A549 (cell line): ENCODE measurements around the gene SCAMP3. TPM values are rescaled to one million over a fixed set of nuclear protein-coding genes. Genes with fewer than 3 reads are reported as not detected.
"Not testable (repeated sequence)": the region's sequence is repeated elsewhere in the genome, so short reads cannot be mapped to it uniquely, and the experiment has no call there.

ENCODE experiments used
- ATAC-seq, 2 experiments: fragments of 200-7000 bp in 1 of 2; fragments of >200 bp in 1 of 2; cut with Nextera tagmentation in 1 of 2; cut with Tn5 transposase in 1 of 2; 3 replicates each; pipeline versions ENCODE4 v1.8.0 to v1.9.1; 2018 to 2020; ENCODE audit warnings: mild to moderate bottlenecking in 1 of 2, moderate library complexity in 1 of 2
- CTCF ChIA-PET: fragments of 300-600 bp; sonication (Branson Sonifier 250); formaldehyde crosslinking; extraction: SDS; loops from one replicate; lab custom pipeline; 2021; ENCODE audit warnings: antibody characterized with exemption, inconsistent platforms; lab: Yijun Ruan, JAX
- POLR2A ChIA-PET: fragments of 350-600 bp; formaldehyde crosslinking; extraction: SDS; loops from one replicate; lab custom pipeline; 2021; ENCODE audit warnings: antibody characterized with exemption, inconsistent platforms; lab: Yijun Ruan, JAX
- DNase-seq, 2 experiments: peaks; one replicate each; pipeline versions ENCODE4 v3.0.0 to v3.0.0-alpha.2; 2011 to 2016; ENCODE audit warnings: low read depth in 1 of 2, low spot score in 1 of 2
- FAIRE-seq: peaks from 2 replicates; lab custom pipeline; 2011; peaks lifted over from hg19 to GRCh38; lab: Jason Lieb, UNC
- H3K27ac ChIP-seq, 2 experiments: fragments of >200 bp; sonication (Bioruptor Twin); formaldehyde crosslinking; 3 replicates each; pipeline ENCODE4 v1.5.1; 2016 to 2017
- H3K4me1 ChIP-seq: fragments of >200 bp; sonication (Bioruptor Twin); formaldehyde crosslinking; 3 replicates; pipeline ENCODE4 v1.6.1; 2016
- H3K4me2 ChIP-seq: fragments of >200 bp; sonication (Bioruptor Twin); formaldehyde crosslinking; 3 replicates; pipeline ENCODE4 v1.6.1; 2016
- H3K4me3 ChIP-seq: fragments of >200 bp; sonication (Bioruptor Twin); formaldehyde crosslinking; 3 replicates; pipeline ENCODE4 v1.5.1; 2016
- H3K9me3 ChIP-seq: fragments of >200 bp; sonication (Bioruptor Twin); formaldehyde crosslinking; 3 replicates; pipeline ENCODE4 v1.6.1; 2016
- NPAS2 ChIP-seq: fragments of 250-450 bp; sonication (Bioruptor Pico); IDR thresholded peaks from 2 replicates; pipeline ENCODE4 v1.8.0; 2022; ENCODE audit warnings: mild to moderate bottlenecking, moderate library complexity, borderline replicate concordance
- RFX5 ChIP-seq: fragments of 450-650 bp; IDR thresholded peaks from 2 replicates; pipeline ENCODE4 v1.7.1; 2014; ENCODE audit warnings: antibody characterized with exemption, mild to moderate bottlenecking, moderate library complexity
- WGBS: methylation state at CpG from one replicate; pipeline ENCODE4 v1.1.6; 2017; ENCODE audit errors: missing lambda C conversion rate; 5-methylcytosine and 5-hydroxymethylcytosine counted together
- polyA plus RNA-seq, 4 experiments: library from polyadenylated mRNA; depleted of rRNA in 3 of 4; stranded (reverse); fragments of >200 nt; fragmentation: RNase III in 1 of 4; extraction: RNeasy Plus Mini Kit Qiagen cat#74134 plus additional on column Dnase treatment in 1 of 4; gene quantifications; 2 replicates in 3 of 4; 3 replicates in 1 of 4; pipeline ENCODE4 v1.2.3, GENCODE V29; 2011 to 2017
- TF ChIP-seq, protein P1 (sequence below): fragments of 450-650 bp; IDR thresholded peaks from 2 replicates; pipeline ENCODE4 v1.6.1; 2014; ENCODE audit warnings: antibody characterized with exemption
- TF ChIP-seq, protein P2 (sequence below): IDR thresholded peaks from 2 replicates; pipeline ENCODE4 v1.6.1; 2012; ENCODE audit warnings: low read depth, borderline replicate concordance

The SCAMP3 gene
- polyA plus RNA-seq, 2 of the 4 experiments (the other 2 are of a cell fraction), result 75.9 to 135 TPM

DNA sequence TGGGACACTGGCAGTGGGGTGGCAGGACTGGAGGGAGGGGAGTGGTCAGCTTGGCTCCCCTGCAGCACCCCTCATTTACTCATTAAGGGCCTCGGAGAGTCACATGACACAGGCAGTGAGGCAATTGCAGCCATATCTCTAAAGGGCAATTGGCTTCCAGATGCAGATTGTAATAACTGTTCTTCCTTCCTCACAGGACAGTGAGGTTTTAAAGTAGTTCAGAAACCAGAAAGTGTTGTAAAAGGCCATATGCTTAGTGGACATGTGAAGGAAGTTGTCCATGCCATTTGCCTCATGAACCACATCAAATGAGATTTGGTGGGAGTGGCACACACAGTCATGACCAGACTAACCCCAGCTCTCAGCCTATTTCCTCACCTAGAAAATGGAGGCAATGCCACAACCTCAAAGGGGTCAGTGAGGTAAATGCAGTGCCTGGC, 42.5 kb downstream of the SCAMP3 start:
- DNase-seq, result no peak
- peaks cover 21% of the 10 kb centered on the region for H3K4me1 ChIP-seq
- ChIA-PET POLR2A (no interaction called here), CTCF (interaction anchor here (1.2 to 4.2 kb wide), 4 partner anchors 12 to 31 kb away, joined by 3 to 25 read pairs (median 9); partner anchors contain the start of genes MTX1 and THBS3)
- no peak; a peak in 1 of 6 replicates for ATAC-seq
- no peak for FAIRE-seq
- TF ChIP-seq, protein P1, sequence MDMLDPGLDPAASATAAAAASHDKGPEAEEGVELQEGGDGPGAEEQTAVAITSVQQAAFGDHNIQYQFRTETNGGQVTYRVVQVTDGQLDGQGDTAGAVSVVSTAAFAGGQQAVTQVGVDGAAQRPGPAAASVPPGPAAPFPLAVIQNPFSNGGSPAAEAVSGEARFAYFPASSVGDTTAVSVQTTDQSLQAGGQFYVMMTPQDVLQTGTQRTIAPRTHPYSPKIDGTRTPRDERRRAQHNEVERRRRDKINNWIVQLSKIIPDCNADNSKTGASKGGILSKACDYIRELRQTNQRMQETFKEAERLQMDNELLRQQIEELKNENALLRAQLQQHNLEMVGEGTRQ, result peak; percentile 63
- no peak for TF ChIP-seq NPAS2 (CRISPR knock-in tag)
- no peak overlapping the region for H3K27ac ChIP-seq
- no peaks in the 10 kb centered on the region for H3K9me3 ChIP-seq
- H3K4me3 ChIP-seq, result no peak overlapping the region
- H3K4me2 ChIP-seq, result no peak overlapping the region
- 59% methylated on average over 1 of the region's 1 CpG for WGBS

DNA sequence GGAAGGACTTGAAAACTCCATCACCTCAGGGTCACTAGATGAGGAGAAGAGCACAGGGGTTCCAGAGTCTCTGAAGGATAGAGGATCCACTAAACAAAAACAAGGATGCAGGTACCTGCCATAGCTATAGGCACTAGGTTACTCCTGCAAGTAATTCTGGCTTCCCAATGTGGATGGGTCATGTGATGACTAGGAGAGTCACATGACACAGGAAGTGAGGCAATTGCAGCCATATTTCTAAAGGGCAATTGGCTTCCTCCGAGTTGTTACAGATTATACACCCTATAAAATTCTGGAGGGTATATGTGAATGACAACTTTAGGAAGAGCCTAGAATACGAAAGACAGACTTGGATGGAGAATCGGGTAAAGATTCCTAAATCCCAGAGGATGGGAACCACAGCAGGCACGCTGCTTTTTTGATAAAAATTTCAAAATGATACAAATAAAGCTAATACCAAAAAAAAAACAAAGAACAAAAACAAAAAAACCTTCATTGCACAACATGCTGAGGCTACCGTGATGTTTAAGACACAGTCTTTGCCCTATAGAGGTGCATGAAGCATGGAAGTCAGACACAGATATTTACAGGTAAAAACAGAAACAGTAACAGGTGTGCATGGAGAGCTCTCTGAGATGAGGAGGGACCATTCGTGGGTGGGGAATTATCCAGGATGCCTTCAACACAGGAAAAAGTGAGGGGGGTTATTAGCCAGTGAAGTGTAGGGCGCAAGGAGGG, 43.1 kb downstream of the SCAMP3 start:
- Histone ChIP-seq H3K9me3 (no peaks in the 10 kb centered on the region), H3K27ac (no peak overlapping the region), H3K4me2 (no peak overlapping the region; the same call in 2 of the 3 replicates), H3K4me3 (no peak overlapping the region)
- CTCF ChIA-PET, result interaction anchor here (1.2 to 4.2 kb wide), 4 partner anchors 11 to 31 kb away, joined by 3 to 25 read pairs (median 9); partner anchors contain the start of genes MTX1 and THBS3
- peak in 1 of 2 experiments; percentile 62 for DNase-seq
- WGBS, result 72% methylated on average over 7 of the region's 7 CpGs
- TF ChIP-seq, protein P2, sequence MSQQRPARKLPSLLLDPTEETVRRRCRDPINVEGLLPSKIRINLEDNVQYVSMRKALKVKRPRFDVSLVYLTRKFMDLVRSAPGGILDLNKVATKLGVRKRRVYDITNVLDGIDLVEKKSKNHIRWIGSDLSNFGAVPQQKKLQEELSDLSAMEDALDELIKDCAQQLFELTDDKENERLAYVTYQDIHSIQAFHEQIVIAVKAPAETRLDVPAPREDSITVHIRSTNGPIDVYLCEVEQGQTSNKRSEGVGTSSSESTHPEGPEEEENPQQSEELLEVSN, result no peak
- TF ChIP-seq, protein P1, result peak; percentile 98
- TF ChIP-seq RFX5, result no peak
- TF ChIP-seq, all 56 proteins: peak for 1
- POLR2A ChIA-PET, result no interaction called here
- H3K4me1 ChIP-seq, result peaks cover 15% of the 10 kb centered on the region
- ATAC-seq, result peak in 1 of 2 experiments; percentile 37; a peak in 3 of 6 replicates
- FAIRE-seq, result no peak

DNA sequence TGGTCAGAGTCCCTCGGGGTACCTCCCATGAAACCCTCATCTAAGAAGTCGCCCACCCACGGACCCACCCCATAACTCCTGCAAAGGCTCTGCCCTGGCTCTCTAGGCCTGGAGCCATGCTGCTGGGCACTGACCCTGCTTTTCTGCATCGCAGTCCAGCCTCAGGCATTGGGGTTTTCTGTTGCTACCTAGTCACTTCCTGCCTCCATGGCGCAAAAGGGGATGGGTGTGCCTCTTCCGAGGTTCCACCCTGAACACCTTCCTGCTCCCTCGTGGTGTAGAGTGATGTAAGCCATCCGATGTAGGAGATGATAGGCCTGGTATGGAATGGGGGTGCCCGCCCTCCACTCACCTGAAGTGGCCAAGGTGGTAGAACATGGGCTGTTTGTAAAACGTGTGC, 47.5 kb downstream of the SCAMP3 start:
- FAIRE-seq, H3K9me3 ChIP-seq, H3K27ac ChIP-seq, DNase-seq, POLR2A ChIA-PET, H3K4me3 ChIP-seq, H3K4me2 ChIP-seq, ATAC-seq: not testable (repeated sequence)
- H3K4me1 ChIP-seq, result peaks cover 11% of the 10 kb centered on the region
- 80% methylated on average over 7 of the region's 10 CpGs for WGBS
- CTCF ChIA-PET, result interaction anchor here (1.6 kb wide), 1 partner anchor 8 kb away, joined by 4 read pairs; no protein-coding TSS in a partner anchor

DNA sequence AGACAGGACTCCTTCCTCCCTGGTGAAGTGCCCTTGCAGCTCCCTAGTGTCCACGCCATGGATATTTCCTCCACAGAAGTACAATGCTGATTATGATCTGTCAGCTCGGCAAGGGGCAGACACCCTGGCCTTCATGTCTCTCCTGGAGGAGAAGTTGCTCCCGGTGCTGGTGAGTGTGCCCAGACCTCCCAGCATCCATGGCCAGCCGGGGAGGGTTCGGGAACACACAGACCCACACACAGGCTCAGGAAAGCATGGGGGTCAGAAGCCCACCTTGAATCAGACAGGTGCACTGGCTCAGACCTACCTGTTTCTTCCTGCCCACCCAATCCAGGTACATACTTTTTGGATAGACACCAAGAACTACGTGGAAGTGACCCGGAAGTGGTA, 50.1 kb downstream of the SCAMP3 start:
- POLR2A ChIA-PET, H3K4me3 ChIP-seq, FAIRE-seq, H3K4me2 ChIP-seq, DNase-seq, H3K27ac ChIP-seq, ATAC-seq, H3K9me3 ChIP-seq: not testable (repeated sequence)
- CTCF ChIA-PET, result interaction anchor here (1.4 kb wide), 1 partner anchor 15 kb away, joined by 4 read pairs; no protein-coding TSS in a partner anchor
- WGBS, result 84% methylated on average over 4 of the region's 7 CpGs
- peaks cover 21% of the 10 kb centered on the region for H3K4me1 ChIP-seq

DNA sequence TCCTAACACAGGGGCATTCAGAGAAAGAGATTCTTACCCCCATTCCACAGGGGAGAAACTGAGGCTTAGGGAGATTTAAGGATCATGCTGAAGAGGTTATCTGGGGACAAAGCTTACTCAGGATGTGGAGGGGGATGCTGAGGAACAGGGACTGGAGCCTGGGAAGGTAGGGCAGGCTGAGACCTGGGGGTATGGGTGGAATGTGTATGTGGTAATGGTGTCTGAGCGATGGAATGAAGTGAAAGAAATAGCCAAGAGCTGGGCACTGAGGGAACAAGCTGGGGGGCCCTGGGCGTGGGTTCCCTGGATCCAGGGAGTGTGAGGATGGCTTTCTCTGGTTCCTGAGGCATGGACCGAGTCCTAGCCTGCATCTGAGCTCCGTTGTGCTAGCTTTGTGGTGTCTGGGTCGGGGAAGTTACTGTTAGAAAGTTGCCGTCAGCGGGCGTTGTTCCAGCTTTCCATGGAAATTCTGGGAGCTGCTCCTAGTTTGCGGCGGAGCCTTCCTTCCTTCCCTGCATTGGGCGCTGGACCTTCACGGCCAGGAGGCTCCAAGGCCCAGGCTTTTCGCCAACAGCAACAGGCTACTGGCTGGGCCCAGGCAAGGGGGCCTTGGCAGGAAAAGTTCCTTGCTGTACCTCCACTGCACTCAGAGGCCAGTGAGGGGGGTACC, 50.6 kb downstream of the SCAMP3 start:
- ATAC-seq, result not testable (repeated sequence)
- CTCF ChIA-PET, result interaction anchor here (1.4 kb wide), 1 partner anchor 15 kb away, joined by 4 read pairs; no protein-coding TSS in a partner anchor

More for the DNA sequence above, 50.6 kb downstream of the SCAMP3 start:
- not testable (repeated sequence) for FAIRE-seq, H3K9me3 ChIP-seq, H3K4me3 ChIP-seq, DNase-seq, H3K4me2 ChIP-seq, H3K27ac ChIP-seq
- POLR2A ChIA-PET, result interaction anchor here (0.5 kb wide), 1 partner anchor 239 kb away, joined by 4 read pairs; no protein-coding TSS in a partner anchor
- H3K4me1 ChIP-seq, result peaks cover 23% of the 10 kb centered on the region
- WGBS, result 85% methylated on average over 12 of the region's 13 CpGs
